ENCODE data around the gene PHKG1. TPM values are rescaled to one million over a fixed set of nuclear protein-coding genes. Genes with fewer than 3 reads are reported as not detected.

PHKG1 gene
- total RNA-seq, 1 experiment from 2014 or later, result 1.1 TPM

DNA sequence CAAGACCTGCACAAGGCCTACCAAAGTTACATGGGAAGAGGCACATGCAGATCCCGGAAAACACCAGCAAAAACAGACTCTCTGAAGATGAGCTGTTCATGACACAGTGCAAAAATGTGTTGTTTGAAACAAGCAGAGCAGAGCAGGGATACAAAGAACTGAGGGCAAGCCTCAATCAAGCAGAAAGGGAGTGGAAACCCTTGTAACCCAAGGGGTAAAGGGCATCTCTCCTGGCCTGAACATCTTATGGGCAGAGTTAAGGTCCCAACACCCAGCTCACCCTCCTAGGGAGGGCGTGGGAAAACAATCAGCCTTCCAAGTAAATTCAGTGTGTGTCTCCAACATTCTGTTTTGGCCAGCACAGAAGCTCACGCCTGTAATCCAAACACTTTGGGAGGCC is 52.0 kb downstream of the PHKG1 start:
- ATAC-seq (no peak), DNase-seq (ENCODE audit: low read depth, low spot score) (no peak)
- Histone ChIP-seq H3K9me3 (ENCODE audit: control insufficient read depth in 1 of 2, insufficient read depth in 1 of 2, low read depth in 1 of 2, low read length in 2 of 2) (no peaks in the 10 kb centered on the region), H3K79me2 (ENCODE audit: insufficient read depth, low read length) (peaks cover 25% of the 10 kb centered on the region), H3K27me3 (ENCODE audit: insufficient read depth, low read length) (no peaks in the 10 kb centered on the region), H3K9ac (ENCODE audit: low read length) (no peak overlapping the region; the same call in 1 of the 2 replicates), H3K27ac (ENCODE audit: low read depth, low read length) (no peak overlapping the region), H3K4me2 (ENCODE audit: low read length) (no peak overlapping the region), H2AFZ (ENCODE audit: low read depth, low read length, poor library complexity, severe bottlenecking) (no peak overlapping the region), H3K36me3 (ENCODE audit: control insufficient read depth in 1 of 2, insufficient read depth in 2 of 2, low read length in 2 of 2) (peaks cover 0 to 6% of the 10 kb centered on the region in 2 experiments; a peak in 3 of 4 replicates), H3K9me2 (ENCODE audit: insufficient read depth) (no peaks in the 10 kb centered on the region), H3K4me3 (replicated peaks in 1 of 2; ENCODE audit: low read depth in 1 of 2, low read length in 2 of 2) (no peak overlapping the region), H4K20me1 (ENCODE audit: insufficient read depth) (no peaks in the 10 kb centered on the region), H3K4me1 (ENCODE audit: control insufficient read depth in 1 of 2, insufficient read depth in 2 of 2, low read length in 2 of 2) (no peaks in the 10 kb centered on the region)
- intact Hi-C loops (cut with micrococcal nuclease), result no loop called here
- RAD21 ChIA-PET (ENCODE audit: low non-redundant PET in 1 of 2, low total read pairs in 2 of 2, uncharacterized antibody in 2 of 2, unreplicated experiment in 2 of 2), result no interaction called here
- TF ChIP-seq SIN3A (IDR thresholded peaks at IDR 0.05; ENCODE audit: low read depth), result no peak
- TF ChIP-seq JUND (IDR thresholded peaks at IDR 0.05), result no peak
- TF ChIP-seq ELF1 (IDR thresholded peaks at IDR 0.05; ENCODE audit: borderline replicate concordance, low read depth), result no peak
- no peak for TF ChIP-seq SRF (IDR thresholded peaks at IDR 0.05; ENCODE audit: low read depth)
- no peak for TF ChIP-seq POLR2AphosphoS5 (IDR thresholded peaks at IDR 0.05; ENCODE audit: low read depth, low read length)
- no peak for TF ChIP-seq CTCF (IDR thresholded peaks at IDR 0.05 in 2 of 3, conservative IDR thresholded peaks at IDR 0.05 in 1 of 3; ENCODE audit: borderline replicate concordance in 1 of 3, insufficient read depth in 1 of 3, low read depth in 2 of 3, low read length in 2 of 3)
- TF ChIP-seq, protein P1, sequence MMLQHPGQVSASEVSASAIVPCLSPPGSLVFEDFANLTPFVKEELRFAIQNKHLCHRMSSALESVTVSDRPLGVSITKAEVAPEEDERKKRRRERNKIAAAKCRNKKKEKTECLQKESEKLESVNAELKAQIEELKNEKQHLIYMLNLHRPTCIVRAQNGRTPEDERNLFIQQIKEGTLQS (IDR thresholded peaks at IDR 0.05), result no peak
- TF ChIP-seq RAD21 (IDR thresholded peaks at IDR 0.05; ENCODE audit: low read depth), result no peak
- TF ChIP-seq ZNF274 (IDR thresholded peaks at IDR 0.05; ENCODE audit: low read depth, low read length), result no peak
- no peak for TF ChIP-seq ZFX (IDR thresholded peaks at IDR 0.05)
- no peak for TF ChIP-seq EGR1 (IDR thresholded peaks at IDR 0.05; ENCODE audit: low read depth)
- TF ChIP-seq TCF7L2 (IDR thresholded peaks at IDR 0.05; ENCODE audit: borderline replicate concordance, extremely low read depth, insufficient read depth, insufficient read length), result no peak
- TF ChIP-seq, protein P2, sequence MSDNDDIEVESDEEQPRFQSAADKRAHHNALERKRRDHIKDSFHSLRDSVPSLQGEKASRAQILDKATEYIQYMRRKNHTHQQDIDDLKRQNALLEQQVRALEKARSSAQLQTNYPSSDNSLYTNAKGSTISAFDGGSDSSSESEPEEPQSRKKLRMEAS (IDR thresholded peaks at IDR 0.05), result no peak
- TF ChIP-seq, protein P3, sequence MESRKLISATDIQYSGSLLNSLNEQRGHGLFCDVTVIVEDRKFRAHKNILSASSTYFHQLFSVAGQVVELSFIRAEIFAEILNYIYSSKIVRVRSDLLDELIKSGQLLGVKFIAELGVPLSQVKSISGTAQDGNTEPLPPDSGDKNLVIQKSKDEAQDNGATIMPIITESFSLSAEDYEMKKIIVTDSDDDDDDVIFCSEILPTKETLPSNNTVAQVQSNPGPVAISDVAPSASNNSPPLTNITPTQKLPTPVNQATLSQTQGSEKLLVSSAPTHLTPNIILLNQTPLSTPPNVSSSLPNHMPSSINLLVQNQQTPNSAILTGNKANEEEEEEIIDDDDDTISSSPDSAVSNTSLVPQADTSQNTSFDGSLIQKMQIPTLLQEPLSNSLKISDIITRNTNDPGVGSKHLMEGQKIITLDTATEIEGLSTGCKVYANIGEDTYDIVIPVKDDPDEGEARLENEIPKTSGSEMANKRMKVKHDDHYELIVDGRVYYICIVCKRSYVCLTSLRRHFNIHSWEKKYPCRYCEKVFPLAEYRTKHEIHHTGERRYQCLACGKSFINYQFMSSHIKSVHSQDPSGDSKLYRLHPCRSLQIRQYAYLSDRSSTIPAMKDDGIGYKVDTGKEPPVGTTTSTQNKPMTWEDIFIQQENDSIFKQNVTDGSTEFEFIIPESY (IDR thresholded peaks at IDR 0.05; ENCODE audit: extremely low read depth, insufficient replicate concordance, low read length), result no peak
- TF ChIP-seq EZH2 (IDR thresholded peaks at IDR 0.05), result no peak
- POLR2A ChIA-PET, result no interaction called here
- CTCF ChIA-PET, result no interaction called here
- no TSS peak for BruUV-seq (replicated peaks)

Data from HCT116 (cell line).